SKM-1 treated with dmso at 0.1 percent for 144 hours (cell line): ENCODE data around the gene QRICH1.
A peak's percentile ranks its signal among the peaks of the same experiment; 100 is the strongest.

Experiments
- DNase-seq: peaks from one replicate; lab custom pipeline; 2025; ENCODE audit not compliant: unreplicated experiment; lab: John Stamatoyannopoulos, UW

QRICH1 gene, protein sequence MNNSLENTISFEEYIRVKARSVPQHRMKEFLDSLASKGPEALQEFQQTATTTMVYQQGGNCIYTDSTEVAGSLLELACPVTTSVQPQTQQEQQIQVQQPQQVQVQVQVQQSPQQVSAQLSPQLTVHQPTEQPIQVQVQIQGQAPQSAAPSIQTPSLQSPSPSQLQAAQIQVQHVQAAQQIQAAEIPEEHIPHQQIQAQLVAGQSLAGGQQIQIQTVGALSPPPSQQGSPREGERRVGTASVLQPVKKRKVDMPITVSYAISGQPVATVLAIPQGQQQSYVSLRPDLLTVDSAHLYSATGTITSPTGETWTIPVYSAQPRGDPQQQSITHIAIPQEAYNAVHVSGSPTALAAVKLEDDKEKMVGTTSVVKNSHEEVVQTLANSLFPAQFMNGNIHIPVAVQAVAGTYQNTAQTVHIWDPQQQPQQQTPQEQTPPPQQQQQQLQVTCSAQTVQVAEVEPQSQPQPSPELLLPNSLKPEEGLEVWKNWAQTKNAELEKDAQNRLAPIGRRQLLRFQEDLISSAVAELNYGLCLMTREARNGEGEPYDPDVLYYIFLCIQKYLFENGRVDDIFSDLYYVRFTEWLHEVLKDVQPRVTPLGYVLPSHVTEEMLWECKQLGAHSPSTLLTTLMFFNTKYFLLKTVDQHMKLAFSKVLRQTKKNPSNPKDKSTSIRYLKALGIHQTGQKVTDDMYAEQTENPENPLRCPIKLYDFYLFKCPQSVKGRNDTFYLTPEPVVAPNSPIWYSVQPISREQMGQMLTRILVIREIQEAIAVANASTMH

DNA sequence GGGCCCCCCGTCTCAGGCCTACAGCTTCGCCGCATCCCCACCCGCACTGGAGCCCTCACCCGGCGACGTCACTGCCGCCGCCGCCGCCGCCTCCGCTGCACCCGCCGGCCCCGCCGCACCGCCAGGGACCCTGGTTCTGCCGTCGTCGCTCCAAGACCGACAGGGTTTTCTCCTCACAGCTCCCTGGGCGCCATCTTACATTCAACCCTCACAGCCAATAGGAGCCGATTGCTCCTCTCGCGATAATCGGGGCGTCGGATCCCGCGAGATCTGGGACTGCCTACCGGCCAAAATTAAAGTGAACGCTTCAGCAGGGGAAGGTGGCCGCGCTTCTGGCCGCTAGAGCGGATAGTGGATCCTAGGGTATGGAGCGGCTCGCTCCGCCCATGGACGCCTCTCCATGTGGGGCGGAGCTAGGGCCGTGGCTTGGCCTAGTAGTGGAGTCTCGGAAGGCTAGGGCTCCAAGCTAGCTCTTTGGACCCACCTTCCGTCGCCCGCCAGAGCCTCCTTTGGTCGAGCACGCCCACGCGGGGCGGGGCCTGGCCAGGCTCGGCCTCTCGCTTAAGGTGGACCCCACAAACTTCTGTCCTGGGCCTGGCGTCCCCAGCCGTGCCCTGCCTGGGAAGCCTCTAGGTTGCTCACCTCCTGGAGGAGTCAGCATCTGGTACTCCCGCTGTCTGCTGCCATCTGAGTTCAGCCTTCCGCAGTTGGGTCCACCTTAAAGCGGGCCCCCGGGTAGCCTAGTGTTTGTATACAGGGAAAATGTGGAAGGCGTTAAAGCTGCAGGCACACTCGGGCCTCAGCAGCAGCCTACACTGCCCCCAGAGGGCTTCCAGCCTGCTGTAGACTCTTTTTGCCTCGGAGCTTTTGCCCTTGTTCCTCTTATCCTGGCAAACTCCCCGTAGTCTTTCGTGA is at the start of gene QRICH1:
Gene QRICH1, minus strand, starts transcription at position 219 of the 915 bp plus-strand sequence. CDS start 17,054 bp downstream, outside the sequence.
- peak; percentile 98 for DNase-seq

- DNase-seq: no peak
Measured at GRCh38 chr3:49140080-49140479, 46.2 kb upstream of the QRICH1 start.

DNA sequence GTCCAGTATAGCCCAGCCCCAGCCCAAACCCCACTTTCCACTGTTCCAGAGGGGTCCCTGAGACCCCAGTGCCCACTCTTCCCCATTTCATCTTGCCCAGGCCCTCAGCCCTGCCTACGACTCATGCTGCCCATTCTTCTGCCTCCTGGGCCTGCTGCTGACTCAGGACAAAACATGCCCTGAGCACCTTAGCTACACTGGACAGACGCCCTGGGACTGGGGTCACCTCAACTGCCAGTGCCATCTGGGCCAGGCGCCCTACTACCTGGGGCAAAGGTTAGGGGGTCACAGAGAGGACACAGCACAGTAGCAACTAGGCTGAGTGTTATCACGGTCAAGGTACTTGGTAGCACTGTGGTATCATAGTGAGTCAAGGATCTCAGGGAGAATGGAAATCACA is 41.6 kb upstream of the QRICH1 start:
- DNase-seq: no peak

GRCh38 chr3:49134471-49135265 is 40.8 kb upstream of the QRICH1 start:
- DNase-seq: no peak

GRCh38 chr3:49133226-49133951 is 39.5 kb upstream of the QRICH1 start:
- DNase-seq: no peak

- DNase-seq: no peak
Measured at GRCh38 chr3:49132437-49133225, 38.8 kb upstream of the QRICH1 start, which contains the start of gene LAMB2. Gene LAMB2 (minus strand): TSS chr3:49133050. CDS start chr3:49132867, 183 bp downstream.

GRCh38 chr3:49132073-49132436 is 38.2 kb upstream of the QRICH1 start:
- DNase-seq: no peak

DNA sequence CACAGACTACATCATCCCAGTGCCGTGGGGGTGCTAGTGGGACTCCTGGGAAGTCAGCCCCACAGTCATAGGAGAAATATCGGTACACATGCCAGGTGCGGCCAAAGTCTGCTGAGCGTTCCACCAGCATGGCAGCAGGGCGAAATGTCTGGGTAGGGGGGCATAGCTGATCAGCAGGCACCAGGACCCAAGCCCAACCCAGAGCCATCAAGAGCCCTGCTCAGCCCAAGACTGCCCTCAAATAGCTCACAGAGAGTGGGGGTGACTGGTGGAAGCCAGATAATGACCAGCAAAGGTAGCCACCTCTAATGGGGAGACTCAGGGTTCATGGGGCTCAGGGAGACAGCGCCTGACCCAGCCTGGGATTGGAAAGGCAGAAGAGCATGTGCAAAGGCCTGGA is 37.7 kb upstream of the QRICH1 start:
- no peak for DNase-seq

- no peak for DNase-seq
Measured at GRCh38 chr3:49131040-49131439, 37.2 kb upstream of the QRICH1 start.

GRCh38 chr3:49124991-49125670 is 31.3 kb upstream of the QRICH1 start:
- DNase-seq: no peak

- DNase-seq: no peak
Measured at GRCh38 chr3:49124203-49124602, 30.3 kb upstream of the QRICH1 start.

DNA sequence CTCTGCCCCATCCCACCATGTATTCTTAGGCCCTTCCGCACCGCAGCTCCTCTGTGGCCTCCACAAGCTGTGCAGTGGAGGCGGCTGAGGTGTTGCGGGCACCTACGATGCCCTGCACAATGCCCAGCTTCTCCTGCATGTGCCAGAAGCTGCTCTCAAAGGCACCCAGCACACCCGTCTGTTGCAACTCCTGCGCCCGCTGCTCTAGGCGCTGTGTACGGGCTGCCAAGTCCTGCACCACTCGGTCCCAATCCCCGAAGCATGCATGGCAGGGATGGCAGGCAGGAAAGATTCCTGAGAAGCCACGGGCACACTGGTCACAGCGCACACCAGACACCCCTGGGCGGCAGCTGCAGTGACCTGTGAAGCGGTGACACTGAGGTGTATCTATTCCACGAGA is 29.8 kb upstream of the QRICH1 start:
- DNase-seq: no peak

- no peak for DNase-seq
Measured at GRCh38 chr3:49122886-49123545, 29.1 kb upstream of the QRICH1 start.

- DNase-seq: no peak
Measured at GRCh38 chr3:49122451-49122850, 28.6 kb upstream of the QRICH1 start.

DNA sequence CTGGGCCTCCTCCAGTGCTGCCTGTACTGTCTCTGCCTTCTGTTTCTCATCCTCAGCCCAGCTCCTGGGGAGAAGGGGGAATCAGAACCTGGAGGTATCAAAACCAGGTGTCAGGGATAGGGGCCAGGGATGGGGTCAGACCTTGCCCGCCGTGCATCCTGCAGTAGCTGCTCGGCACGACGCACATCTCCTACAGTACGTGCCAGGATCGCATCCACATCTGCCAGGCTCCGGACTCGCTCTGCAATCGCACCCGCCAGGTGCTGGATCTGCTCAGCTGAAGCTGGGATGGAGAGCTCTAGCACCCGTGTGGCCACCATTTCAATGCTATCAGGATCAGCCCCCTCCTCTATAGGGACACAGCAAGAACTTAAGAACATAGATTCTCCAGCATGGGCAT is 28.2 kb upstream of the QRICH1 start:
- no peak for DNase-seq

- no peak for DNase-seq
Measured at GRCh38 chr3:49121132-49121736, 27.4 kb upstream of the QRICH1 start.

DNA sequence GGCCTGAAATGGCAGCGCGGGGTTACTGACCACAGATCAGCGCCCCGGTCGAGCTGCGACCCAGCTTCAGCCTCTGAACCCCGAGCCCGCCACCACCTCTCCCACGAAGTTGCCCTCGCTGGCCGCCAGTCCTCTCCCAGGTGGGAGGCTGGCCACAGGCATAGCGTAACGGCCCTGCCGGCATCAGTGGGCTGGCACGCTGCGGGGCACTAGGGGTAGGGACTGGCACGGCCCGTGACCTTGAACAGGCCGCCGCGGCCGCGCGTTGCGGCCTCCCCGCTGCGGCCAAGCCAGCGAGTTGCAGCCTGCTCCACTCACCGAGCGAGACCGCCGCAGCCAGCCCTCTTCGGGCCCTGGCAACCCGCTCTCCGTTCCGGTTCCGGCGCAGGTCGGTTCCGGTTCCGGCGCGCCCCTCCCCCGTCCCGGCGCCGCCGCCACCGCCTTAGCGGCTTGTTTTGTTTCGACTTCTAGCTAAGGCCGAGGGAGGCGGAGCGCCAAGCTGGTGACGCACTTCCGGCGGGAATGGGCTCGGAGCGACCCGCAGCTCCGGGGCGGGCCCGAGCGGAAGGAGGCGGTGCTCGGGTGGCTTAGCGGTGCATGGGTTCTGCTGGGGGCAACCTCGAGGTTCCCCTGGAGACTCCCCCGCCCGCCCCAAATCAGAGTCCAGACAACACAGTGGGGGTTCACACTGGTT is 26.7 kb upstream of the QRICH1 start, which contains the start of gene USP19:
Gene USP19, minus strand, starts transcription at position 386 of the 694 bp plus-strand sequence. CDS start 1,678 bp downstream, outside the sequence.
- DNase-seq: peak; percentile 87
